Urothelium cell line (cell line): Measurements from ENCODE around the gene SDK1.
A peak's percentile ranks its signal among the peaks of the same experiment; 100 is the strongest.
"Not testable (repeated sequence)": the region's sequence is repeated elsewhere in the genome, so short reads cannot be mapped to it uniquely, and the experiment has no call there.

Source experiments
- DNase-seq: peaks from one replicate; pipeline ENCODE4 v3.0.0; 2011; ENCODE audit warnings: low spot score, mixed read lengths
- FAIRE-seq: peaks from 2 replicates; lab custom pipeline; 2011; peaks lifted over from hg19 to GRCh38; lab: Jason Lieb, UNC

The SDK1 gene

GRCh38 chr7:4074407-4074806, 773.4 kb downstream of the SDK1 start:
- no peak for DNase-seq
- peak; percentile 67 for FAIRE-seq

- FAIRE-seq (no peak), DNase-seq (no peak)
Observed at GRCh38 chr7:4074994-4075393, 773.9 kb downstream of the SDK1 start.

GRCh38 chr7:4076701-4077294, 775.7 kb downstream of the SDK1 start:
- FAIRE-seq: peak; percentile 67

GRCh38 chr7:4077980-4078379, 776.9 kb downstream of the SDK1 start:
- DNase-seq: no peak
- FAIRE-seq: peak; percentile 77

More at GRCh38 chr7:4076701-4077294, 775.7 kb downstream of the SDK1 start:
- DNase-seq: no peak

GRCh38 chr7:4078580-4078979, 777.5 kb downstream of the SDK1 start:
- FAIRE-seq (no peak), DNase-seq (no peak)

- no peak for FAIRE-seq
- DNase-seq: no peak
Observed at GRCh38 chr7:4079366-4079765, 778.3 kb downstream of the SDK1 start.

GRCh38 chr7:4079956-4080355, 778.9 kb downstream of the SDK1 start:
- DNase-seq (no peak), FAIRE-seq (peak; percentile 67)

- no peak for FAIRE-seq
- DNase-seq: no peak
Observed at GRCh38 chr7:4080954-4081353, 779.9 kb downstream of the SDK1 start.

- DNase-seq (no peak), FAIRE-seq (peak; percentile 94)
Observed at GRCh38 chr7:4083513-4083912, 782.5 kb downstream of the SDK1 start.

GRCh38 chr7:4084271-4084670, 783.2 kb downstream of the SDK1 start:
- DNase-seq (no peak), FAIRE-seq (peak; percentile 74)

GRCh38 chr7:4085937-4086691, 785.1 kb downstream of the SDK1 start:
- DNase-seq (no peak), FAIRE-seq (peak; percentile 87)

- DNase-seq: no peak
- no peak for FAIRE-seq
Observed at GRCh38 chr7:4086723-4087122, 785.7 kb downstream of the SDK1 start.

GRCh38 chr7:4091767-4092166, 790.7 kb downstream of the SDK1 start:
- peak; percentile 85 for FAIRE-seq
- DNase-seq: peak; percentile 62

- FAIRE-seq: no peak
Observed at GRCh38 chr7:4093035-4093434, 792.0 kb downstream of the SDK1 start.

GRCh38 chr7:4093483-4093882, 792.4 kb downstream of the SDK1 start:
- DNase-seq (no peak), FAIRE-seq (peak; percentile 88)

More at GRCh38 chr7:4093035-4093434, 792.0 kb downstream of the SDK1 start:
- no peak for DNase-seq

- peak; percentile 13 for FAIRE-seq
Observed at GRCh38 chr7:4094158-4094557, 793.1 kb downstream of the SDK1 start.

GRCh38 chr7:4097001-4097609, 796.1 kb downstream of the SDK1 start:
- FAIRE-seq: peak; percentile 71

More at GRCh38 chr7:4094158-4094557, 793.1 kb downstream of the SDK1 start:
- not testable (repeated sequence) for DNase-seq

GRCh38 chr7:4098169-4098568, 797.1 kb downstream of the SDK1 start:
- DNase-seq (no peak), FAIRE-seq (no peak)

More at GRCh38 chr7:4097001-4097609, 796.1 kb downstream of the SDK1 start:
- no peak for DNase-seq

- FAIRE-seq (peak; percentile 75), DNase-seq (no peak)
Observed at GRCh38 chr7:4099651-4100050, 798.6 kb downstream of the SDK1 start.

GRCh38 chr7:4100148-4100547, 799.1 kb downstream of the SDK1 start:
- DNase-seq: no peak
- FAIRE-seq: peak; percentile 91

GRCh38 chr7:4100691-4101090, 799.6 kb downstream of the SDK1 start:
- FAIRE-seq: peak; percentile 85
- no peak for DNase-seq
